Thoracic aorta (tissue), 2 donors: ENCODE results near the gene OR5W2. TPM values are rescaled to one million over a fixed set of nuclear protein-coding genes. Genes with fewer than 3 reads are reported as not detected.

Experiments
- ATAC-seq: fragments of 150-250 bp; one replicate; pipeline ENCODE4 v1.8.0; 2017; ENCODE audit warnings: low read depth; ENCODE audit not compliant: insufficient number of reproducible peaks, low FRiP score
- DNase-seq: peaks from one replicate; pipeline ENCODE4 v3.0.0-alpha.2; 2020; ENCODE audit warnings: low spot score
- H3K27ac ChIP-seq, 2 donors: fragments of 200-600 bp; sonication (generic); 1 replicate in 1 of 2; 2 replicates in 1 of 2; pipeline ENCODE4 v1.5.1; 2016; ENCODE audit warnings: mild to moderate bottlenecking in 2 of 2, moderate library complexity in 2 of 2
- H3K27me3 ChIP-seq: fragments of 200-600 bp; sonication (generic); replicated peaks from 2 replicates; pipeline ENCODE4 v1.6.0; 2016; ENCODE audit warnings: mild to moderate bottlenecking; ENCODE audit not compliant: insufficient read depth
- H3K36me3 ChIP-seq: fragments of 200-600 bp; sonication (generic); one replicate; pipeline ENCODE4 v1.5.1; 2016
- H3K4me1 ChIP-seq, 2 donors: fragments of 200-600 bp; sonication (generic); 1 replicate in 1 of 2; 2 replicates in 1 of 2; pipeline versions ENCODE4 v1.5.1 to v1.6.0; 2016; ENCODE audit warnings: low read depth in 2 of 2, mild to moderate bottlenecking in 1 of 2; ENCODE audit not compliant: control insufficient read depth in 1 of 2
- H3K4me3 ChIP-seq: fragments of 200-600 bp; sonication (generic); 2 replicates; pipeline ENCODE4 v1.5.1; 2016; ENCODE audit warnings: mild to moderate bottlenecking
- H3K9me3 ChIP-seq: fragments of 200-600 bp; sonication (generic); 2 replicates; pipeline ENCODE4 v1.5.1; 2016
- total RNA-seq, 2 donors: library from RNA; depleted of rRNA; stranded (reverse); fragments of >200 nt; gene quantifications; one replicate each; pipeline versions ENCODE4 v1.1.0 to v1.2.3, GENCODE V29; 2016
- TF ChIP-seq, protein P1 (sequence below): fragments of 200-600 bp; sonication (generic); IDR thresholded peaks from one replicate; pipeline ENCODE4 v1.5.1; 2019; ENCODE audit warnings: antibody characterized with exemption

The OR5W2 gene
- not detected for total RNA-seq

DNA sequence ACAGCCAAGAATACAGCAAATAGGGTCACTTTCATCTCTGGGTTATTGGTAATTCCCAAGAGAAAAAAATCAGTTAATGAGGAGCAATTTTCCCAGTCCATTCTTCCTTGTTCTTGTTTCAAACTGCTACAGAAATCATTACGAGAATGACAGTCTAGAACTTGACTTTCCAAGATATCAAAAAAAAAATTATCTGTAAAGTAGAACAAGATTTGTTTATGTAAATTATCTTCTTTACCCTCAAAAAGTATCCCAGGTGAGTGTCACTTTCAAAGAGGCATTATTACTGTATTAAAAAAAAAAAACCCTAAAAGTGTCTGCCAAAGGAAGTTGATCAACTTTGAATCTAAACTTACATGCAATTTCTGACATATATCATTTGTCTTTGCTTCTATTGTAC is at the start of gene OR5W2:
OR5W2 (minus strand) TSS at position 101 of the 400 bp plus-strand sequence; CDS start at position 101, 0 bp downstream.
- no peaks in the 10 kb centered on the region for H3K36me3 ChIP-seq
- no peak within 1 kb of the TSS for H3K27ac ChIP-seq
- no peaks in the 10 kb centered on the region for H3K27me3 ChIP-seq
- ATAC-seq (no peak), DNase-seq (no peak)
- no peaks in the 10 kb centered on the region for H3K9me3 ChIP-seq
- H3K4me1 ChIP-seq: no peaks in the 10 kb centered on the region
- H3K4me3 ChIP-seq: no peak within 1 kb of the TSS
- TF ChIP-seq, protein P1, sequence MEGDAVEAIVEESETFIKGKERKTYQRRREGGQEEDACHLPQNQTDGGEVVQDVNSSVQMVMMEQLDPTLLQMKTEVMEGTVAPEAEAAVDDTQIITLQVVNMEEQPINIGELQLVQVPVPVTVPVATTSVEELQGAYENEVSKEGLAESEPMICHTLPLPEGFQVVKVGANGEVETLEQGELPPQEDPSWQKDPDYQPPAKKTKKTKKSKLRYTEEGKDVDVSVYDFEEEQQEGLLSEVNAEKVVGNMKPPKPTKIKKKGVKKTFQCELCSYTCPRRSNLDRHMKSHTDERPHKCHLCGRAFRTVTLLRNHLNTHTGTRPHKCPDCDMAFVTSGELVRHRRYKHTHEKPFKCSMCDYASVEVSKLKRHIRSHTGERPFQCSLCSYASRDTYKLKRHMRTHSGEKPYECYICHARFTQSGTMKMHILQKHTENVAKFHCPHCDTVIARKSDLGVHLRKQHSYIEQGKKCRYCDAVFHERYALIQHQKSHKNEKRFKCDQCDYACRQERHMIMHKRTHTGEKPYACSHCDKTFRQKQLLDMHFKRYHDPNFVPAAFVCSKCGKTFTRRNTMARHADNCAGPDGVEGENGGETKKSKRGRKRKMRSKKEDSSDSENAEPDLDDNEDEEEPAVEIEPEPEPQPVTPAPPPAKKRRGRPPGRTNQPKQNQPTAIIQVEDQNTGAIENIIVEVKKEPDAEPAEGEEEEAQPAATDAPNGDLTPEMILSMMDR: no peak

DNA sequence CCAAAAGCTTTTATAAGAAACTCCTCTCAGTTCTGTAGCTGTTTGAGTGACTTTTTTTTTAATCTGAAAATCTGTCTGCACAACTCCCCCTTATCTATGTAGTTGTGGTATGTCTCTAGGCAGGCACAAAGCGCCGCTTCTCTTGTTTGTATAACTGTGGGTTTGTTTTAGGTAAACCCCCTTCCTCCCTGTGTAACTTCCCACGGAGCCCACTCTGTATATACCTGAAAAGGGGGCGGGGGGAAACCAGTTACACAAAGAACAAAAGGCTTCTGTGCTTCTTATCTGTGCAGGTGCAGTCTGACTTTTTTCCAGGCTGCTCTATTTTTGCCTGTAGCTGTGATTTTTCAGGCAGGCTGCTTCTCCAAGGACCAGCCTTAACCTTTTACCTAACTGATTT is 42.1 kb upstream of the OR5W2 start:
- no peaks in the 10 kb centered on the region for H3K27me3 ChIP-seq
- ATAC-seq (no peak), DNase-seq (no peak)
- no peak overlapping the region for H3K27ac ChIP-seq
- no peaks in the 10 kb centered on the region for H3K9me3 ChIP-seq
- no peaks in the 10 kb centered on the region for H3K36me3 ChIP-seq
- TF ChIP-seq, protein P1: no peak
- H3K4me3 ChIP-seq: no peak overlapping the region
- H3K4me1 ChIP-seq: no peaks in the 10 kb centered on the region

DNA sequence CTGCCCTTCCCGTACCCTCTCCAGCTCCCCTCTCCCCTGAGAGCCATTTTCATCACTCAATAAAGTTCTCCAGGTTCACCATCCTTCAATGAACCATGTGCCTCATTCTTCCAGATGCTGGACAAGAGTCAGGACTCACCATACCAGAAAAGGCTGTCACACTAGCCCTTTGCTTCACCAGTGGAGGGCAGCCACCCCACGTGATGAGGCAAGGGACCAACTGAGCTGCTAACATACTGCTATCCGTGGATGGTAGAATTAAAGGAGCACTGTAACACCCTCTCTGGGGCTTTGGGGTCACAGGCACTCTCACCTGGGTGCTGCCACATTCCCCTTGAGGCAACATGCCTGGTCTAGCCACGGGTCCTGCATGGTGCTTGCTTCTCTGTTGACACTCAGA is 34.9 kb upstream of the OR5W2 start:
- no peaks in the 10 kb centered on the region for H3K9me3 ChIP-seq
- no peak for ATAC-seq
- TF ChIP-seq, protein P1: no peak
- no peaks in the 10 kb centered on the region for H3K27me3 ChIP-seq
- DNase-seq: no peak
- no peaks in the 10 kb centered on the region for H3K36me3 ChIP-seq
- H3K4me1 ChIP-seq: no peaks in the 10 kb centered on the region
- H3K4me3 ChIP-seq: no peak overlapping the region
- H3K27ac ChIP-seq: no peak overlapping the region

DNA sequence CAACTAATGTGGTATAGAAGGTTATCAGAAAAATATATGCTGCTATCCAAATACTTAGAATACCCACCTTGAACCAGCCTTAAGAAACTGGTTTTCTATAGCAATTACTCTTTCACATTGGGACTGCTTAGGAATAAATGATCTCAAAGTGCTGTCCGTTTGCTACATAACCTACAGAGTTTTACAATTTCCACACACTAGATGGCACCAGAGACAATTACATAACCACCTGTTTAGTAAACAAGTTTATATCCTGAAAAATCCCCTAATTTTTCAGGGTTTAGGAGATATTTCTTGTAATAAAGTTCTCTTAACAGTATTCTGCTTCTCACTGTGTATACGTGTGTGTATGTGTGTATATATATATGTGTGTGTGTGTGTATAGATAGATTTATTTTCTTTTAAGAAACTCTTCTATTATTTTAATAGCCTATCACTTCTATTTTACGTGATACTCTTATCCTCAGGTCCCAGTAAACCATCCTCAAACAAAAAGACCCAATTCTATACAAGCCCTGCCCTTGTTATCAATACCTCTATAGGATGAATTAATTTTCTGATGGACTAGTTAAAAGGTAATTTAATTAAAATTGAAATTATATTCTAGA is 28.5 kb upstream of the OR5W2 start:
- Histone ChIP-seq H3K36me3 (no peaks in the 10 kb centered on the region), H3K27me3 (no peaks in the 10 kb centered on the region), H3K27ac (no peak overlapping the region), H3K4me1 (no peaks in the 10 kb centered on the region), H3K9me3 (no peaks in the 10 kb centered on the region), H3K4me3 (no peak overlapping the region)
- no peak for ATAC-seq
- DNase-seq: no peak
- TF ChIP-seq, protein P1: no peak

DNA sequence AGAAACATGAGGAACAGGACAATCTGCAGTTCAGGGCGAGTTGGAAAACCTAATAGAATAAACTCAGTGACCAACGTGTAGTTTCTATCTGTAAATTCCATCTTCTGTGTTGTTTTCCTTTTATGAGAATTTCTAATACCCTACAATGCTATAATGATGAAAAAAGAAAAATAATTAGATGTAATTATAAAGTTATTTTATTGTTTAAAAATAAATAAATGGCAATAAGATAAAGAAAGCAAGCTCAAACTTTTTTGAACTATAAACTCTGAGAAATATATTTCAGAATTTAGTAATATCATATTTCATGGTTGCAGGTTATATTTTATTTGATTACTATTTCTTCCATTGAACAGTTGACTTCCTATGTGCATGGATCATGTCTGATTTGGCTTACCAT is 21.9 kb upstream of the OR5W2 start, which contains the start of gene OR5I1:
OR5I1 (minus strand) TSS at position 101 of the 400 bp plus-strand sequence; CDS start at position 101, 0 bp downstream.
- Histone ChIP-seq H3K4me3 (no peak within 1 kb of the TSS), H3K27ac (no peak within 1 kb of the TSS), H3K4me1 (no peaks in the 10 kb centered on the region), H3K36me3 (no peaks in the 10 kb centered on the region), H3K9me3 (no peaks in the 10 kb centered on the region), H3K27me3 (no peaks in the 10 kb centered on the region)
- DNase-seq (no peak), ATAC-seq (no peak)
- TF ChIP-seq, protein P1: no peak
